MM.1S (cell line): ENCODE results near the gene HSF4.

ENCODE experiments used
- DNase-seq: peaks from one replicate; pipeline ENCODE4 v3.0.0-alpha.2; 2015
- H2AFZ ChIP-seq: fragments of 300-600 bp; sonication (generic); 2 replicates; pipeline ENCODE4 v1.6.0; 2016; ENCODE audit warnings: antibody characterized with exemption, low read length
- H3F3A ChIP-seq: fragments of 300-600 bp; sonication (generic); 2 replicates; pipeline ENCODE4 v1.6.1; 2016; ENCODE audit warnings: mild to moderate bottlenecking, antibody characterized with exemption, low read length, moderate library complexity, mixed read lengths; ENCODE audit not compliant: insufficient read depth
- H3K27ac ChIP-seq: fragments of 300-600 bp; sonication (generic); 2 replicates; pipeline ENCODE4 v1.5.1; 2016; ENCODE audit warnings: mild to moderate bottlenecking, low read length
- H3K27me3 ChIP-seq: fragments of 300-600 bp; sonication (generic); replicated peaks from 2 replicates; pipeline ENCODE4 v1.6.0; 2016; ENCODE audit warnings: low read length; ENCODE audit not compliant: insufficient read depth
- H3K36me3 ChIP-seq: fragments of 300-600 bp; sonication (generic); replicated peaks from 2 replicates; pipeline ENCODE4 v1.6.1; 2016; ENCODE audit warnings: mild to moderate bottlenecking, low read length, mixed read lengths; ENCODE audit not compliant: insufficient read depth
- H3K4me1 ChIP-seq: fragments of 300-600 bp; sonication (generic); 2 replicates; pipeline ENCODE4 v1.6.1; 2016; ENCODE audit warnings: low read length, mixed read lengths
- H3K4me2 ChIP-seq: fragments of 300-600 bp; sonication (generic); 2 replicates; pipeline ENCODE4 v1.6.0; 2016; ENCODE audit warnings: low read depth, low read length
- H3K4me3 ChIP-seq: fragments of 300-600 bp; sonication (generic); 2 replicates; pipeline ENCODE4 v1.5.1; 2016; ENCODE audit warnings: low read length, mixed read lengths
- H3K79me2 ChIP-seq: fragments of 300-600 bp; sonication (generic); 2 replicates; pipeline ENCODE4 v1.6.1; 2016; ENCODE audit warnings: mixed run types, low read length, mixed read lengths
- H3K9ac ChIP-seq: fragments of 300-600 bp; sonication (generic); 2 replicates; pipeline ENCODE4 v1.6.1; 2016; ENCODE audit warnings: low read length, mixed read lengths
- H3K9me2 ChIP-seq: fragments of 300-600 bp; sonication (generic); replicated peaks from 2 replicates; pipeline ENCODE4 v1.6.1; 2016; ENCODE audit warnings: mild to moderate bottlenecking, low read length, mixed read lengths; ENCODE audit not compliant: insufficient read depth
- H3K9me3 ChIP-seq: fragments of 300-600 bp; sonication (generic); replicated peaks from 2 replicates; pipeline ENCODE4 v1.6.1; 2016; ENCODE audit warnings: mild to moderate bottlenecking, low read length, mixed read lengths; ENCODE audit not compliant: insufficient read depth
- H4K20me1 ChIP-seq: fragments of 300-600 bp; sonication (generic); 2 replicates; pipeline ENCODE4 v1.6.1; 2016; ENCODE audit warnings: mild to moderate bottlenecking, low read length, moderate library complexity, mixed read lengths; ENCODE audit not compliant: insufficient read depth
- CTCF ChIP-seq: fragments of 300-600 bp; sonication (generic); IDR thresholded peaks from 2 replicates; pipeline ENCODE4 v1.5.1; 2016; ENCODE audit warnings: antibody characterized with exemption, low read length, mixed read lengths
- EZH2 ChIP-seq: fragments of 300-600 bp; sonication (generic); optimal IDR thresholded peaks from 2 replicates; pipeline ENCODE3; 2017; ENCODE audit warnings: low read depth, mild to moderate bottlenecking, antibody characterized with exemption, low read length, mixed read lengths
- EZH2phosphoT487 ChIP-seq: fragments of 300-600 bp; sonication (generic); IDR thresholded peaks from 2 replicates; pipeline ENCODE4 v1.6.1; 2018; ENCODE audit warnings: antibody characterized with exemption, low read length

HSF4 gene

GRCh38 chr16:67182288-67182687 is 17.7 kb downstream of the HSF4 start:
- peaks cover 17% of the 10 kb centered on the region for H3K79me2 ChIP-seq
- H3K4me1 ChIP-seq: peaks cover 26% of the 10 kb centered on the region
- H3F3A ChIP-seq: peaks cover 16% of the 10 kb centered on the region; the same call in 1 of the 2 replicates
- no peaks in the 10 kb centered on the region for H3K9me3 ChIP-seq
- H3K9ac ChIP-seq: peak overlapping the region; percentile 87; the same call in 1 of the 2 replicates
- TF ChIP-seq EZH2: no peak
- no peaks in the 10 kb centered on the region for H3K9me2 ChIP-seq
- H3K27me3 ChIP-seq: peaks cover 13% of the 10 kb centered on the region
- no peaks in the 10 kb centered on the region for H3K36me3 ChIP-seq
- H3K4me3 ChIP-seq: no peak overlapping the region
- H2AFZ ChIP-seq: no peak overlapping the region
- peak overlapping the region; percentile 80 for H3K4me2 ChIP-seq
- no peak for DNase-seq
- H4K20me1 ChIP-seq: no peaks in the 10 kb centered on the region
- no peak overlapping the region for H3K27ac ChIP-seq

- DNase-seq: no peak
- no peak for TF ChIP-seq EZH2phosphoT487
- TF ChIP-seq EZH2: no peak
- TF ChIP-seq CTCF: no peak
- peaks cover 17% of the 10 kb centered on the region for H3K79me2 ChIP-seq
- peak overlapping the region; percentile 79 for H2AFZ ChIP-seq
- peaks cover 21% of the 10 kb centered on the region for H3K4me1 ChIP-seq
- peak overlapping the region; percentile 80 for H3K4me2 ChIP-seq
- peak overlapping the region; percentile 87 for H3K9ac ChIP-seq
- H3K36me3 ChIP-seq: no peaks in the 10 kb centered on the region
- H3K9me2 ChIP-seq: no peaks in the 10 kb centered on the region
- no peaks in the 10 kb centered on the region for H4K20me1 ChIP-seq
- no peaks in the 10 kb centered on the region for H3K9me3 ChIP-seq
- H3K27ac ChIP-seq: peak overlapping the region; percentile 78; the same call in 1 of the 2 replicates
- H3K4me3 ChIP-seq: peak overlapping the region; percentile 83
- peaks cover 13% of the 10 kb centered on the region for H3K27me3 ChIP-seq
- H3F3A ChIP-seq: peaks cover 9% of the 10 kb centered on the region; the same call in 1 of the 2 replicates
Measured at GRCh38 chr16:67183284-67183626, 18.7 kb downstream of the HSF4 start.

GRCh38 chr16:67183627-67184452 is 19.3 kb downstream of the HSF4 start, which contains the start of gene MATCAP1:
TSS of gene MATCAP1 (minus strand) at chr16:67183963. CDS start at chr16:67180610, 3,353 bp downstream.
- no peak for TF ChIP-seq CTCF
- no peak for TF ChIP-seq EZH2phosphoT487
- no peak for TF ChIP-seq EZH2
- DNase-seq: peak; percentile 97
- Histone ChIP-seq H3K9me2 (no peaks in the 10 kb centered on the region), H3F3A (peaks cover 9% of the 10 kb centered on the region; the same call in 1 of the 2 replicates), H3K27ac (peak within 1 kb of the TSS; percentile 78; the same call in 1 of the 2 replicates), H3K79me2 (peaks cover 17% of the 10 kb centered on the region), H3K4me3 (peak within 1 kb of the TSS; percentile 83), H3K27me3 (peaks cover 13% of the 10 kb centered on the region), H3K36me3 (no peaks in the 10 kb centered on the region), H3K9me3 (no peaks in the 10 kb centered on the region), H2AFZ (peak within 1 kb of the TSS; percentile 79), H3K4me1 (peaks cover 19% of the 10 kb centered on the region), H3K9ac (peak within 1 kb of the TSS; percentile 87), H3K4me2 (peak within 1 kb of the TSS; percentile 87), H4K20me1 (no peaks in the 10 kb centered on the region)
